ENCODE measurements around the gene RUNX1. TPM values are rescaled to one million over a fixed set of nuclear protein-coding genes. Genes with fewer than 3 reads are reported as not detected.

Gene RUNX1
- total RNA-seq, 1 experiment from 2014 or later: 55.2 TPM

GRCh38 chr21:34765619-34766018 lies 283.5 kb downstream of the RUNX1 start:
- Histone ChIP-seq H3K27ac (ENCODE audit: low read length) (no peak overlapping the region), H3K9ac (ENCODE audit: low read length) (no peak overlapping the region), H3K9me2 (replicated peaks; ENCODE audit: low read length) (no peaks in the 10 kb centered on the region), H3K27me3 (ENCODE audit: low read length) (no peaks in the 10 kb centered on the region), H3K36me3 (ENCODE audit: low read depth, low read length) (no peaks in the 10 kb centered on the region), H3K79me2 (ENCODE audit: low read length) (no peaks in the 10 kb centered on the region), H3F3A (ENCODE audit: low read length, unreplicated experiment) (no peaks in the 10 kb centered on the region), H2AFZ (ENCODE audit: low read length) (no peak overlapping the region), H3K4me1 (ENCODE audit: insufficient read depth, low read length) (no peaks in the 10 kb centered on the region), H3K4me2 (ENCODE audit: low read length) (no peak overlapping the region), H3K4me3 (ENCODE audit: low read length) (no peak overlapping the region), H3K9me3 (ENCODE audit: low read length) (no peaks in the 10 kb centered on the region), H4K20me1 (ENCODE audit: low read length) (no peaks in the 10 kb centered on the region)
- TF ChIP-seq EZH2phosphoT487 (IDR thresholded peaks at IDR 0.05; ENCODE audit: borderline replicate concordance, low read length) (no peak), EZH2 (IDR thresholded peaks at IDR 0.05; ENCODE audit: low read length, unreplicated experiment) (no peak), CTCF (conservative IDR thresholded peaks at IDR 0.05; ENCODE audit: low read depth, low read length) (no peak)
- intact Hi-C loops (cut with micrococcal nuclease): no loop called here
- ChIA-PET POLR2A (ENCODE audit: unreplicated experiment) (interaction anchor here (0.6 kb wide), 1 partner anchor 864 kb away, joined by 4 read pairs; no protein-coding TSS in a partner anchor), CTCF (no interaction called here)
- no TSS peak for BruUV-seq (replicated peaks)
- no peak for ATAC-seq
- no peak for DNase-seq

- CTCF ChIA-PET: no interaction called here
- no peaks in the 10 kb centered on the region for H3K9me3 ChIP-seq (ENCODE audit: low read length)
- no peaks in the 10 kb centered on the region for H3K79me2 ChIP-seq (ENCODE audit: low read length)
- no peaks in the 10 kb centered on the region for H3K9me2 ChIP-seq (replicated peaks; ENCODE audit: low read length)
- H3K36me3 ChIP-seq (ENCODE audit: low read depth, low read length): no peaks in the 10 kb centered on the region
- no peak for DNase-seq
- no peak overlapping the region for H3K9ac ChIP-seq (ENCODE audit: low read length)
- intact Hi-C loops (cut with micrococcal nuclease): no loop called here
- H3F3A ChIP-seq (ENCODE audit: low read length, unreplicated experiment): no peaks in the 10 kb centered on the region
- H3K27ac ChIP-seq (ENCODE audit: low read length): no peak overlapping the region
- no TSS peak for BruUV-seq (replicated peaks)
- ATAC-seq: no peak
- H3K4me3 ChIP-seq (ENCODE audit: low read length): no peak overlapping the region
- no peaks in the 10 kb centered on the region for H3K4me1 ChIP-seq (ENCODE audit: insufficient read depth, low read length)
- no peak overlapping the region for H3K4me2 ChIP-seq (ENCODE audit: low read length)
- no peak for TF ChIP-seq EZH2 (IDR thresholded peaks at IDR 0.05; ENCODE audit: low read length, unreplicated experiment)
- no peak for TF ChIP-seq EZH2phosphoT487 (IDR thresholded peaks at IDR 0.05; ENCODE audit: borderline replicate concordance, low read length)
- TF ChIP-seq CTCF (conservative IDR thresholded peaks at IDR 0.05; ENCODE audit: low read depth, low read length): no peak
- POLR2A ChIA-PET (ENCODE audit: unreplicated experiment): interaction anchor here (0.5 to 0.6 kb wide), 2 partner anchors 864 to 1987 kb away, joined by 4 to 5 read pairs; no protein-coding TSS in a partner anchor
- H2AFZ ChIP-seq (ENCODE audit: low read length): no peak overlapping the region
- H3K27me3 ChIP-seq (ENCODE audit: low read length): no peaks in the 10 kb centered on the region
- H4K20me1 ChIP-seq (ENCODE audit: low read length): no peaks in the 10 kb centered on the region
Measured at GRCh38 chr21:34764715-34765284, 284.3 kb downstream of the RUNX1 start.

GRCh38 chr21:34762786-34763185 lies 286.3 kb downstream of the RUNX1 start:
- ChIA-PET POLR2A (ENCODE audit: unreplicated experiment) (no interaction called here), CTCF (no interaction called here)
- DNase-seq (no peak), ATAC-seq (no peak)
- Histone ChIP-seq H3F3A (ENCODE audit: low read length, unreplicated experiment) (no peaks in the 10 kb centered on the region), H2AFZ (ENCODE audit: low read length) (no peak overlapping the region), H3K27ac (ENCODE audit: low read length) (no peak overlapping the region), H3K36me3 (ENCODE audit: low read depth, low read length) (no peaks in the 10 kb centered on the region), H3K79me2 (ENCODE audit: low read length) (no peaks in the 10 kb centered on the region), H3K9me3 (ENCODE audit: low read length) (no peaks in the 10 kb centered on the region), H3K9me2 (replicated peaks; ENCODE audit: low read length) (no peaks in the 10 kb centered on the region), H3K27me3 (ENCODE audit: low read length) (no peaks in the 10 kb centered on the region), H3K9ac (ENCODE audit: low read length) (no peak overlapping the region), H3K4me3 (ENCODE audit: low read length) (no peak overlapping the region), H3K4me1 (ENCODE audit: insufficient read depth, low read length) (no peaks in the 10 kb centered on the region), H4K20me1 (ENCODE audit: low read length) (no peaks in the 10 kb centered on the region), H3K4me2 (ENCODE audit: low read length) (no peak overlapping the region)
- no peak for TF ChIP-seq CTCF (conservative IDR thresholded peaks at IDR 0.05; ENCODE audit: low read depth, low read length)
- TF ChIP-seq EZH2 (IDR thresholded peaks at IDR 0.05; ENCODE audit: low read length, unreplicated experiment): no peak
- TF ChIP-seq EZH2phosphoT487 (IDR thresholded peaks at IDR 0.05; ENCODE audit: borderline replicate concordance, low read length): no peak
- intact Hi-C loops (cut with micrococcal nuclease): no loop called here
- no TSS peak for BruUV-seq (replicated peaks)
